GM23338 (cell line): ENCODE results near the gene RCOR1. TPM values are rescaled to one million over a fixed set of nuclear protein-coding genes. Genes with fewer than 3 reads are reported as not detected.

Experiments used
- ATAC-seq: fragments of 200-7000 bp; cut with Tn5 transposase; 3 replicates; pipeline ENCODE4 v1.9.1; 2020
- DNase-seq: peaks from one replicate; pipeline ENCODE4 v3.0.0-alpha.2; 2015; ENCODE audit warnings: low spot score
- H2AFZ ChIP-seq: fragments of 200-600 bp; sonication (generic); 2 replicates; pipeline ENCODE4 v1.8.0; 2016; ENCODE audit warnings: antibody characterized with exemption, mild to moderate bottlenecking, moderate library complexity
- H3F3A ChIP-seq: fragments of 200-600 bp; sonication (generic); replicated peaks from 2 replicates; pipeline ENCODE4 v1.8.0; 2017; ENCODE audit warnings: antibody characterized with exemption, mixed run types, low read depth
- H3K27ac ChIP-seq: fragments of 200-600 bp; sonication (generic); 2 replicates; pipeline ENCODE4 v1.6.1; 2016; ENCODE audit warnings: low read depth
- H3K27me3 ChIP-seq: fragments of 200-600 bp; sonication (generic); 2 replicates; pipeline ENCODE4 v1.8.0; 2016; ENCODE audit warnings: mild to moderate bottlenecking, mixed run types, moderate library complexity; ENCODE audit not compliant: insufficient read depth
- H3K36me3 ChIP-seq: fragments of 200-600 bp; sonication (generic); 2 replicates; pipeline ENCODE4 v1.8.0; 2016; ENCODE audit warnings: mild to moderate bottlenecking; ENCODE audit not compliant: insufficient read depth
- H3K4me1 ChIP-seq: fragments of 200-600 bp; sonication (generic); 2 replicates; pipeline ENCODE4 v1.8.0; 2016; ENCODE audit warnings: mild to moderate bottlenecking, moderate library complexity; ENCODE audit not compliant: insufficient read depth
- H3K4me2 ChIP-seq: fragments of 200-600 bp; sonication (generic); 2 replicates; pipeline ENCODE4 v1.7.1; 2017; ENCODE audit warnings: mixed run types
- H3K4me3 ChIP-seq: fragments of 200-600 bp; sonication (generic); 2 replicates; pipeline ENCODE4 v1.6.1; 2016; ENCODE audit warnings: mixed run types
- H3K79me2 ChIP-seq: fragments of 200-600 bp; sonication (generic); replicated peaks from 2 replicates; pipeline ENCODE4 v1.8.0; 2017; ENCODE audit warnings: mild to moderate bottlenecking; ENCODE audit not compliant: insufficient read depth
- H3K9me2 ChIP-seq: fragments of 200-600 bp; sonication (generic); 2 replicates; pipeline ENCODE4 v1.8.0; 2017; ENCODE audit not compliant: insufficient read depth
- H4K20me1 ChIP-seq: fragments of 200-600 bp; sonication (generic); replicated peaks from 2 replicates; pipeline ENCODE4 v1.8.0; 2017; ENCODE audit warnings: mild to moderate bottlenecking; ENCODE audit not compliant: insufficient read depth
- H3K27ac Mint-ChIP-seq: 2 replicates; pipeline ENCODE4 v1.8.0; 2020; ENCODE audit warnings: inconsistent platforms, mild to moderate bottlenecking, moderate library complexity, mixed read lengths
- H3K27me3 Mint-ChIP-seq: 3 replicates; pipeline ENCODE4 v1.8.0; 2022; ENCODE audit warnings: low read depth, mild to moderate bottlenecking, moderate library complexity, mixed read lengths, inconsistent platforms; ENCODE audit not compliant: insufficient read depth, poor library complexity
- H3K36me3 Mint-ChIP-seq: 3 replicates; pipeline ENCODE4 v1.8.0; 2021; ENCODE audit warnings: low read depth, mild to moderate bottlenecking, inconsistent platforms, moderate library complexity, mixed read lengths
- H3K4me1 Mint-ChIP-seq: 3 replicates; pipeline ENCODE4 v1.8.0; 2020; ENCODE audit warnings: mild to moderate bottlenecking, inconsistent platforms, mixed read lengths
- H3K4me3 Mint-ChIP-seq: 3 replicates; pipeline ENCODE4 v1.8.0; 2021; ENCODE audit warnings: moderate library complexity, mild to moderate bottlenecking, inconsistent platforms, mixed read lengths
- H3K9me3 Mint-ChIP-seq: 3 replicates; pipeline ENCODE4 v1.8.0; 2020; ENCODE audit warnings: moderate library complexity, mild to moderate bottlenecking, inconsistent platforms, mixed read lengths
- EZH2 ChIP-seq: fragments of 200-600 bp; sonication (generic); IDR thresholded peaks from one replicate; pipeline ENCODE4 v1.8.0; 2017; ENCODE audit warnings: antibody characterized with exemption, mild to moderate bottlenecking, low read depth; ENCODE audit not compliant: unreplicated experiment
- EZH2phosphoT487 ChIP-seq: fragments of 200-600 bp; sonication (generic); IDR thresholded peaks from one replicate; pipeline ENCODE4 v1.8.1; 2018; ENCODE audit warnings: antibody characterized with exemption; ENCODE audit not compliant: unreplicated experiment
- JUNB ChIP-seq: IDR thresholded peaks from one replicate; pipeline ENCODE4 v1.6.1; 2016; ENCODE audit warnings: antibody characterized with exemption; ENCODE audit not compliant: unreplicated experiment
- NANOG ChIP-seq: IDR thresholded peaks from 2 replicates; pipeline ENCODE4 v1.6.1; 2016; ENCODE audit warnings: antibody characterized with exemption, borderline replicate concordance
- POLR2AphosphoS5 ChIP-seq: IDR thresholded peaks from 2 replicates; pipeline ENCODE4 v1.6.1; 2016; ENCODE audit warnings: antibody characterized with exemption, low read depth
- STAT1 ChIP-seq: IDR thresholded peaks from one replicate; pipeline ENCODE4 v1.6.1; 2016; ENCODE audit warnings: antibody characterized with exemption; ENCODE audit not compliant: unreplicated experiment
- ZNF114 ChIP-seq: fragments of 250-450 bp; sonication (Bioruptor Pico); IDR thresholded peaks from 2 replicates; pipeline ENCODE4 v1.5.0; 2020; ENCODE audit warnings: mild to moderate bottlenecking, moderate library complexity
- ZNF331 ChIP-seq: fragments of 250-450 bp; sonication (Bioruptor Pico); IDR thresholded peaks from 2 replicates; pipeline ENCODE4 v1.5.0; 2020; ENCODE audit warnings: low read depth, mild to moderate bottlenecking, moderate library complexity
- polyA plus RNA-seq: library from polyadenylated mRNA; unstranded; fragments of >200 nt; fragmentation: Nextera tagmentation; extraction: Ambion mirVana; gene quantifications from 2 replicates; pipeline ENCODE4 v1.2.1, GENCODE V29; 2016
- total RNA-seq: library from RNA; depleted of rRNA; stranded (reverse); fragments of >200 nt; shearing (Covaris generic); gene quantifications from 2 replicates; pipeline ENCODE4 v1.2.3, GENCODE V29; 2014
- TF ChIP-seq, protein P1 (sequence below): fragments of 250-450 bp; sonication (Bioruptor Pico); IDR thresholded peaks from 2 replicates; pipeline ENCODE4 v1.5.0; 2020; ENCODE audit warnings: mild to moderate bottlenecking, moderate library complexity
- TF ChIP-seq, protein P2 (sequence below), 2 experiments: fragments of 200-600 bp in 1 of 2; sonication (generic) in 1 of 2; conservative IDR thresholded peaks; 2 replicates each; pipeline versions ENCODE4 v1.5.1 to v1.6.1; 2016 to 2017; ENCODE audit warnings: antibody characterized with exemption in 2 of 2, low read depth in 2 of 2, mild to moderate bottlenecking in 2 of 2, moderate library complexity in 1 of 2
- TF ChIP-seq, protein P3 (sequence below): IDR thresholded peaks from 2 replicates; pipeline ENCODE4 v1.6.1; 2016; ENCODE audit warnings: antibody characterized with exemption

The RCOR1 gene
- total and polyA plus RNA-seq, 2 experiments from 2014 or later, result 7.6 to 26.1 TPM

DNA sequence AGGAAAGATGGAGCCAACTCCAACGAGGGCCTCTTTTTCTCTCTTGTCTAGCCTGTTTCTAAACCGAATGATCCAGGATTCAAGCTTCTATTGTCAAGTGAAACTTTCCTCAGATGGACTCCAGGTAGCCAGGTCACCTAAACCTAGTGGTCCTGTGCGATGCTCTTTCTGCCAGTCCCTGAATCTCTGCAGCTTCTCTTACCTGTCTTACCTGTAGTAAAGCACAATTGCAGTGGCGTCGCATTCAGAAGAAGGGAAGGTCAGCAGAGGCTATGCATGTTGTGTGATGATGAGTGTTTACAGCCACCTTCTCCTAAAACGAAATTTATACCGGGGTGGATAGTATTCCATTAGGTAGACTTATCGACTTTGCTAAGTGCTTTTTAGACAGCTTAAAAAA lies 137.4 kb downstream of the RCOR1 start (continued):
- TF ChIP-seq, protein P1, sequence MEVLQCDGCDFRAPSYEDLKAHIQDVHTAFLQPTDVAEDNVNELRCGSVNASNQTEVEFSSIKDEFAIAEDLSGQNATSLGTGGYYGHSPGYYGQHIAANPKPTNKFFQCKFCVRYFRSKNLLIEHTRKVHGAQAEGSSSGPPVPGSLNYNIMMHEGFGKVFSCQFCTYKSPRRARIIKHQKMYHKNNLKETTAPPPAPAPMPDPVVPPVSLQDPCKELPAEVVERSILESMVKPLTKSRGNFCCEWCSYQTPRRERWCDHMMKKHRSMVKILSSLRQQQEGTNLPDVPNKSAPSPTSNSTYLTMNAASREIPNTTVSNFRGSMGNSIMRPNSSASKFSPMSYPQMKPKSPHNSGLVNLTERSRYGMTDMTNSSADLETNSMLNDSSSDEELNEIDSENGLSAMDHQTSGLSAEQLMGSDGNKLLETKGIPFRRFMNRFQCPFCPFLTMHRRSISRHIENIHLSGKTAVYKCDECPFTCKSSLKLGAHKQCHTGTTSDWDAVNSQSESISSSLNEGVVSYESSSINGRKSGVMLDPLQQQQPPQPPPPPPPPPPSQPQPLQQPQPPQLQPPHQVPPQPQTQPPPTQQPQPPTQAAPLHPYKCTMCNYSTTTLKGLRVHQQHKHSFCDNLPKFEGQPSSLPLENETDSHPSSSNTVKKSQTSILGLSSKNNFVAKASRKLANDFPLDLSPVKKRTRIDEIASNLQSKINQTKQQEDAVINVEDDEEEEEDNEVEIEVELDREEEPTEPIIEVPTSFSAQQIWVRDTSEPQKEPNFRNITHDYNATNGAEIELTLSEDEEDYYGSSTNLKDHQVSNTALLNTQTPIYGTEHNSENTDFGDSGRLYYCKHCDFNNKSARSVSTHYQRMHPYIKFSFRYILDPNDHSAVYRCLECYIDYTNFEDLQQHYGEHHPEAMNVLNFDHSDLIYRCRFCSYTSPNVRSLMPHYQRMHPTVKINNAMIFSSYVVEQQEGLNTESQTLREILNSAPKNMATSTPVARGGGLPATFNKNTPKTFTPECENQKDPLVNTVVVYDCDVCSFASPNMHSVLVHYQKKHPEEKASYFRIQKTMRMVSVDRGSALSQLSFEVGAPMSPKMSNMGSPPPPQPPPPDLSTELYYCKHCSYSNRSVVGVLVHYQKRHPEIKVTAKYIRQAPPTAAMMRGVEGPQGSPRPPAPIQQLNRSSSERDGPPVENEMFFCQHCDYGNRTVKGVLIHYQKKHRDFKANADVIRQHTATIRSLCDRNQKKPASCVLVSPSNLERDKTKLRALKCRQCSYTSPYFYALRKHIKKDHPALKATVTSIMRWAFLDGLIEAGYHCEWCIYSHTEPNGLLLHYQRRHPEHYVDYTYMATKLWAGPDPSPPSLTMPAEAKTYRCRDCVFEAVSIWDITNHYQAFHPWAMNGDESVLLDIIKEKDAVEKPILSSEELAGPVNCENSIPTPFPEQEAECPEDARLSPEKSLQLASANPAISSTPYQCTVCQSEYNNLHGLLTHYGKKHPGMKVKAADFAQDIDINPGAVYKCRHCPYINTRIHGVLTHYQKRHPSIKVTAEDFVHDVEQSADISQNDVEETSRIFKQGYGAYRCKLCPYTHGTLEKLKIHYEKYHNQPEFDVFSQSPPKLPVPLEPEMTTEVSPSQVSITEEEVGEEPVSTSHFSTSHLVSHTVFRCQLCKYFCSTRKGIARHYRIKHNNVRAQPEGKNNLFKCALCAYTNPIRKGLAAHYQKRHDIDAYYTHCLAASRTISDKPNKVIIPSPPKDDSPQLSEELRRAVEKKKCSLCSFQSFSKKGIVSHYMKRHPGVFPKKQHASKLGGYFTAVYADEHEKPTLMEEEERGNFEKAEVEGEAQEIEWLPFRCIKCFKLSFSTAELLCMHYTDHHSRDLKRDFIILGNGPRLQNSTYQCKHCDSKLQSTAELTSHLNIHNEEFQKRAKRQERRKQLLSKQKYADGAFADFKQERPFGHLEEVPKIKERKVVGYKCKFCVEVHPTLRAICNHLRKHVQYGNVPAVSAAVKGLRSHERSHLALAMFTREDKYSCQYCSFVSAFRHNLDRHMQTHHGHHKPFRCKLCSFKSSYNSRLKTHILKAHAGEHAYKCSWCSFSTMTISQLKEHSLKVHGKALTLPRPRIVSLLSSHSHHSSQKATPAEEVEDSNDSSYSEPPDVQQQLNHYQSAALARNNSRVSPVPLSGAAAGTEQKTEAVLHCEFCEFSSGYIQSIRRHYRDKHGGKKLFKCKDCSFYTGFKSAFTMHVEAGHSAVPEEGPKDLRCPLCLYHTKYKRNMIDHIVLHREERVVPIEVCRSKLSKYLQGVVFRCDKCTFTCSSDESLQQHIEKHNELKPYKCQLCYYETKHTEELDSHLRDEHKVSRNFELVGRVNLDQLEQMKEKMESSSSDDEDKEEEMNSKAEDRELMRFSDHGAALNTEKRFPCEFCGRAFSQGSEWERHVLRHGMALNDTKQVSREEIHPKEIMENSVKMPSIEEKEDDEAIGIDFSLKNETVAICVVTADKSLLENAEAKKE (CRISPR knock-in tag), result no peak
- TF ChIP-seq, protein P2, sequence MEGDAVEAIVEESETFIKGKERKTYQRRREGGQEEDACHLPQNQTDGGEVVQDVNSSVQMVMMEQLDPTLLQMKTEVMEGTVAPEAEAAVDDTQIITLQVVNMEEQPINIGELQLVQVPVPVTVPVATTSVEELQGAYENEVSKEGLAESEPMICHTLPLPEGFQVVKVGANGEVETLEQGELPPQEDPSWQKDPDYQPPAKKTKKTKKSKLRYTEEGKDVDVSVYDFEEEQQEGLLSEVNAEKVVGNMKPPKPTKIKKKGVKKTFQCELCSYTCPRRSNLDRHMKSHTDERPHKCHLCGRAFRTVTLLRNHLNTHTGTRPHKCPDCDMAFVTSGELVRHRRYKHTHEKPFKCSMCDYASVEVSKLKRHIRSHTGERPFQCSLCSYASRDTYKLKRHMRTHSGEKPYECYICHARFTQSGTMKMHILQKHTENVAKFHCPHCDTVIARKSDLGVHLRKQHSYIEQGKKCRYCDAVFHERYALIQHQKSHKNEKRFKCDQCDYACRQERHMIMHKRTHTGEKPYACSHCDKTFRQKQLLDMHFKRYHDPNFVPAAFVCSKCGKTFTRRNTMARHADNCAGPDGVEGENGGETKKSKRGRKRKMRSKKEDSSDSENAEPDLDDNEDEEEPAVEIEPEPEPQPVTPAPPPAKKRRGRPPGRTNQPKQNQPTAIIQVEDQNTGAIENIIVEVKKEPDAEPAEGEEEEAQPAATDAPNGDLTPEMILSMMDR (conservative IDR thresholded peaks at IDR 0.05; ENCODE audit: low read depth in 2 of 2), result no peak
- no peak for TF ChIP-seq EZH2

DNA sequence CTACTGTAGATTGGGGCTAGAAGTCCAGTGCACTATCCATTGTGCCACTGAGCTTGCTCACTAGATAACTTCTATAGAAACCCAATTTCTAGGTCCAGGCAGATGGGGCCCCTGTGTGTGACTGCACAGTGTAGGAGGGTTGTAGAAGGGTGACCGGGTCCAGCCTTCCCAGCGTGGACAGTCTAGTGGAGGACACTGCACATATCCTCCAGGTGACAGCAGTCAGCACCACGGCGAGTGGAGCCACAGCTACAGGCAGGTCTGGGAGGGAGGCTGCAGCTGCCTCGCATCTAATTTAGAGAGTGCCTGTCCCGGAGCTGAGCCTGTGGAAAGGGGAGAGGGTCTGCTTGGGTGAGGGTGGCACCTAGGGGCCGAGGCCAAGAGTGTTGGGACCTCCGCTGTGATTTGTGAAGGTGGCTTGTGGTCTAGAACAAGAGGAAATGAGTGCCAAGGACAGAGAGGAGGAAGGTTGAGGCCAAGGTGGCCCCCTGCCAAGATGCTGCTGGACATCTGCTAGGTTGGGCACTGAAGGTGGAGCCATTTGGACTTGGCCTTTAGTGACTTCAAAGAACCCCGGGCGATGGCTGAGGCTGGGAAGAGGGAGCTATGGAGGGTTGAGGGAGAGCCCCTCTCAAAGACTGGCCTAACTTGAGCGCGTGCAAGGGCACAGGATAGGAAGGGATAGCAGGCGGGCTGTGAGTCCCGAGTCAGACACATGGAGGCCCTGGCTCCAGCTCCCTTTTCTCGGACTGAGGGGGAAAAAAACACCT lies 138.8 kb downstream of the RCOR1 start:
- Mint-ChIP-seq H3K36me3 (peaks cover 20% of the 10 kb centered on the region), H3K27ac (peak overlapping the region; percentile 47; the same call in 1 of the 2 replicates), H3K4me1 (peaks cover 2% of the 10 kb centered on the region; the same call in 2 of the 3 replicates), H3K27me3 (peaks cover 7% of the 10 kb centered on the region), H3K9me3 (no peaks in the 10 kb centered on the region), H3K4me3 (no peak overlapping the region)
- H3F3A ChIP-seq, result no peaks in the 10 kb centered on the region
- H3K4me3 ChIP-seq, result no peak overlapping the region
- H3K4me1 ChIP-seq, result peaks cover 9% of the 10 kb centered on the region; the same call in 1 of the 2 replicates
- no peak overlapping the region for H3K4me2 ChIP-seq
- no peaks in the 10 kb centered on the region for H3K9me2 ChIP-seq
- ATAC-seq (peak; percentile 24), DNase-seq (no peak)
- no peaks in the 10 kb centered on the region for H3K27me3 ChIP-seq
- H3K36me3 ChIP-seq, result no peaks in the 10 kb centered on the region
- no peaks in the 10 kb centered on the region; the same call in 1 of the 2 replicates for H4K20me1 ChIP-seq
- H2AFZ ChIP-seq, result no peak overlapping the region
- H3K79me2 ChIP-seq, result no peaks in the 10 kb centered on the region
- H3K27ac ChIP-seq, result no peak overlapping the region
- TF ChIP-seq STAT1 (no peak), ZNF114 (CRISPR knock-in tag) (no peak), EZH2phosphoT487 (no peak), NANOG (no peak), JUNB (no peak), POLR2AphosphoS5 (no peak), EZH2 (no peak), ZNF331 (CRISPR knock-in tag) (no peak)
- TF ChIP-seq, protein P3, sequence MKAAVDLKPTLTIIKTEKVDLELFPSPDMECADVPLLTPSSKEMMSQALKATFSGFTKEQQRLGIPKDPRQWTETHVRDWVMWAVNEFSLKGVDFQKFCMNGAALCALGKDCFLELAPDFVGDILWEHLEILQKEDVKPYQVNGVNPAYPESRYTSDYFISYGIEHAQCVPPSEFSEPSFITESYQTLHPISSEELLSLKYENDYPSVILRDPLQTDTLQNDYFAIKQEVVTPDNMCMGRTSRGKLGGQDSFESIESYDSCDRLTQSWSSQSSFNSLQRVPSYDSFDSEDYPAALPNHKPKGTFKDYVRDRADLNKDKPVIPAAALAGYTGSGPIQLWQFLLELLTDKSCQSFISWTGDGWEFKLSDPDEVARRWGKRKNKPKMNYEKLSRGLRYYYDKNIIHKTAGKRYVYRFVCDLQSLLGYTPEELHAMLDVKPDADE, result no peak
- TF ChIP-seq, protein P2 (conservative IDR thresholded peaks at IDR 0.05; ENCODE audit: low read depth in 2 of 2), result no peak
